Measurements from ENCODE around the gene POLG2. TPM values are rescaled to one million over a fixed set of nuclear protein-coding genes. Genes with fewer than 3 reads are reported as not detected.

The POLG2 gene
- 10.0 and 11.8 TPM in 2 replicates for total RNA-seq

GRCh38 chr17:64496786-64497564 is at the start of gene POLG2:
TSS of gene POLG2 (minus strand) at chr17:64497054. CDS start at chr17:64496968, 86 bp downstream.

DNA sequence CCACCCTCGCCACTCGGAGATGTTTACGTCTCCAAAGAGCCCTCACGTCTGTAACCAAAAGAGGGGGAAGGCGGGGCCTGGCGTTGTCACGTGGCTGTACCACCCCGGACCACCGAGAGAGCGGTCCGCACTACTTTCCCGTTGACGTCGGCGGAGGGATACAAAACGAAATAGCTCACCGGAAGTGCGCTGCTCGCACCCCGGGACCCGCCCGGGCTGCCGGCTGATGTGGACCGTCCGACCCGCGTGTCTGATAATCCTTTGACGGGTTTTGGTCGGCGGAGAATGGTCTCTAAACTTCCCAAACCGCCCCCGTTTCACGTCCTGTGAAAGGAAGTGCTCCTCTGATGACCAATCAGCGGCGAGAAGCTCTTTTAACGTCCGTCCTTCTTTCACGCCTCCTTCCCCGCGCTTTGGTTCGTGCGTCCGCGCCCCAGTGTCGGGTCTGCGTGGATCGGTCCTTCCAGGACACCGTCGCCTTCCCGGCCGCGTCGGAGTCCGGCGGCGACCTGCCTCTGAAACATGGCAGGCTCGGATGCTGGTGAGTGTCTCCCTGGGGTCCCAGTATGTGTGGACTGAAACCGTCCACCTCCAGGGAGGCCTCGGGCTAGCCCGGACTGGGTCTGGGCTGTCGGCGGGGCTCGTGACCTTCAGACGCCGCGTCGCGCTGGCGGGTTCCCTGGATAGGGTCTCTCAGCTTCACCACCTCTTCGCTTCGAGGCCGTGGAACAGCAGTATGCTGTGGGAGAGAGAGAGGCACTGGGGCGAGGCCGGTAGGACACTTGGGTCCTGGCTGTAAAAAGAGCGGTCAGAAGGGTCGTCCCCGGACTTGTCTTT is 9.9 kb upstream of the POLG2 start, which contains the start of gene CEP95:
Gene CEP95, plus strand, starts transcription at position 402 of the 837 bp plus-strand sequence. Its CDS starts 121 bp downstream, at position 523.

GRCh38 chr17:64506201-64506575 is 9.3 kb upstream of the POLG2 start, which contains the start of gene DDX5:
TSS of gene DDX5 (minus strand) at chr17:64506289. CDS start at chr17:64506119, 170 bp downstream.

DNA sequence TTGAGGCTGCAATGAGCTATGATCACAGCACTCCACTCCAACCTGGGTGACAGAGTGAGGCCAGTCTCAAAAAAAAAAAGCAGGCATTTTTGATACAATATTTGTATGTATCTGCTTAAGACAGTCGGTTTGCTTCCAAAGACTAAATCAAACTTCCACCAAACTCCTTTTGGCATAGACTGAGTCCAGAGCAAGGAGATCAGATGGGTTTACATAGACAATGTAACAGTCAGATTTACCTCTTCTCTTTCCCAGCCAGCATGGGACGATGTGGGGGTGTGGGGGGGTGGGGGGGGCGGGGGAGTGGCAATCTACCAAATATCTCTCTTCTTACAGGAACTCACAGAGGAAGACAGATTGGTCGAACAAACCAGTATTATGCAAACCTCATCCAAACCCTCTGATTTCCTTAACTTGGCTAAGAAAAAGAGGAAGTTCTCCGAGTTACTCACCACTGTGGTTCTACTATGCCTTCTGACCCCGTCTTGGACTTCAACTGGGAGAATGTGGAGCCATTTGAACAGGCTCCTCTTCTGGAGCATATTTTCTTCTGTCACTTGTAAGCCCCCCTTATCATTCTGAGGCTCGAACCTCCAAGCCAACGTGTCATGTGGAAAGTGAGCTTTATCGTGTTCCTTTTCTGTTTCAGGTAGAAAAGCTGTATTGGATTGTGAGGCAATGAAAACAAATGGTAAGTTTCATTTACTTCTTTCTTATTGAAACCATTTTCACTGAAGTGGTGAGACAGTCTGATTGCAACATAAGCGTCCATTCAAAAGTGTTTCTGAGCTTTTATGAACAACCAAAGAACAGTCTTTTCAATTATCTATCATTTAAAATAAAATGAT is 48.0 kb downstream of the POLG2 start, which contains the start of gene MILR1:
Gene MILR1, plus strand, starts transcription at position 451 of the 848 bp plus-strand sequence. Its CDS starts 54 bp downstream, at position 505.

Other genes with a start within 250 kb of the POLG2 start
- 38.0 and 51.0 TPM in 2 replicates for gene TEX2, start 233.8 kb downstream of the POLG2 start, total RNA-seq
- gene PECAM1, start 106.2 kb downstream of the POLG2 start, total RNA-seq, result 0.96 and 1.5 TPM in 2 replicates
- gene MILR1, start 47.9 kb downstream of the POLG2 start, total RNA-seq, result 2.3 and 15.9 TPM in 2 replicates
- gene DDX5, start 9.2 kb upstream of the POLG2 start, total RNA-seq, result 307 and 324 TPM in 2 replicates
- gene CEP95, start 9.9 kb upstream of the POLG2 start, total RNA-seq, result 20.8 and 21.0 TPM in 2 replicates
- 114 and 158 TPM in 2 replicates for gene SMURF2, start 165.3 kb upstream of the POLG2 start, total RNA-seq